OCI-LY1 (cell line): ENCODE data around the gene LUZP1.
"Not testable (repeated sequence)": the region's sequence is repeated elsewhere in the genome, so short reads cannot be mapped to it uniquely, and the experiment has no call there.

Experiments
- H2AFZ ChIP-seq: fragments of 200-600 bp; sonication (generic), shearing (Covaris generic); 2 replicates; pipeline ENCODE4 v1.6.0; 2014; ENCODE audit warnings: antibody characterized with exemption, mild to moderate bottlenecking, low read length
- H3F3A ChIP-seq: fragments of 200-600 bp; sonication (generic), shearing (Covaris generic); 2 replicates; pipeline ENCODE4 v1.6.0; 2014; ENCODE audit warnings: mild to moderate bottlenecking, antibody characterized with exemption, low read length, moderate library complexity; ENCODE audit not compliant: insufficient read depth
- H3K27ac ChIP-seq: fragments of 200-600 bp; sonication (generic); 2 replicates; pipeline ENCODE4 v1.5.1; 2014; ENCODE audit warnings: low read length, mixed run types, mild to moderate bottlenecking, low read depth; ENCODE audit not compliant: poor library complexity, severe bottlenecking
- H3K27me3 ChIP-seq: fragments of 200-600 bp; sonication (generic); 2 replicates; pipeline ENCODE4 v1.6.0; 2014; ENCODE audit warnings: antibody characterized with exemption, mild to moderate bottlenecking, low read length, moderate library complexity; ENCODE audit not compliant: insufficient read depth
- H3K36me3 ChIP-seq: fragments of 200-600 bp; sonication (generic); 2 replicates; pipeline ENCODE4 v1.6.1; 2014; ENCODE audit warnings: mild to moderate bottlenecking, antibody characterized with exemption, low read length, moderate library complexity, mixed read lengths; ENCODE audit not compliant: insufficient read depth
- H3K4me1 ChIP-seq: fragments of 200-600 bp; sonication (generic); 2 replicates; pipeline ENCODE4 v1.5.1; 2014; ENCODE audit warnings: mild to moderate bottlenecking, low read length, moderate library complexity; ENCODE audit not compliant: insufficient read depth, severe bottlenecking
- H3K4me2 ChIP-seq: fragments of 200-600 bp; sonication (generic), shearing (Covaris generic); 2 replicates; pipeline ENCODE4 v1.6.1; 2014; ENCODE audit warnings: low read length
- H3K4me3 ChIP-seq: fragments of 200-600 bp; sonication (generic); 2 replicates; pipeline ENCODE4 v1.5.1; 2014; ENCODE audit warnings: low read length, low read depth, mild to moderate bottlenecking, mixed read lengths; ENCODE audit not compliant: poor library complexity, severe bottlenecking
- H3K79me2 ChIP-seq: fragments of 200-600 bp; shearing (Covaris generic); 2 replicates; pipeline ENCODE4 v1.6.1; 2016; ENCODE audit warnings: mixed run types, low read length, mixed read lengths; ENCODE audit not compliant: insufficient read depth
- H3K9ac ChIP-seq: fragments of 200-600 bp; sonication (generic), shearing (Covaris generic); 2 replicates; pipeline ENCODE4 v1.6.1; 2014; ENCODE audit warnings: mild to moderate bottlenecking, low read length, mixed read lengths
- H3K9me2 ChIP-seq: fragments of 200-600 bp; sonication (generic), shearing (Covaris generic); 2 replicates; pipeline ENCODE4 v1.6.1; 2014; ENCODE audit warnings: low read depth, mild to moderate bottlenecking, low read length, mixed read lengths
- H3K9me3 ChIP-seq: fragments of 200-600 bp; shearing (Covaris generic); 2 replicates; pipeline ENCODE4 v1.6.1; 2014; ENCODE audit warnings: low read length, mixed read lengths
- H4K20me1 ChIP-seq: fragments of 200-600 bp; sonication (generic), shearing (Covaris generic); 2 replicates; pipeline ENCODE4 v1.6.0; 2016; ENCODE audit warnings: mild to moderate bottlenecking, low read length; ENCODE audit not compliant: insufficient read depth
- CTCF ChIP-seq: fragments of 200-600 bp; sonication (generic), shearing (Covaris generic); IDR thresholded peaks from 2 replicates; pipeline ENCODE4 v1.5.1; 2017; ENCODE audit warnings: mild to moderate bottlenecking, antibody characterized with exemption, low read length, moderate library complexity, mixed read lengths
- EZH2 ChIP-seq: fragments of 200-600 bp; sonication (generic), shearing (Covaris generic); IDR thresholded peaks from 2 replicates; pipeline ENCODE4 v1.8.0; 2017; ENCODE audit warnings: borderline replicate concordance, mixed run types, mild to moderate bottlenecking, antibody characterized with exemption, low read length, moderate library complexity, mixed read lengths

LUZP1 gene

DNA sequence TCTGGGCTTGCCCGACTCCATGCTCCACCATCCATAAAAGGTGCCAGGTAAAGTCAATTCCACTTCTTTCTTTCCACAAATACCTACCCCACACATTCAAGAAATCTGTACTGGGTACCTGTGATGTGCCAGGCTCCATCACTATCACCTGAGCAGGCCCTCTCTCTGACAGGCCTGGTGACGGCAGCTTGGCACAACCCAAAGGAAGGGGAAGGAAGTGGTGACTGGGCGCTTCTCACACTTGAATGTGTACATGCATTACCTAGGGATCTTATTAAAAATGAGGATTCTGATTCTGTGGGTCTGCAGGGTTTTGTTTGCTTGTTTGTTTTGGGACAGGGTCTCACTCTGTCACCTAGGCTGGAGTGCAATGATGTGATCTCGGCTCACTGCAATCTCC lies 41.1 kb upstream of the LUZP1 start:
- TF ChIP-seq CTCF: no peak
- TF ChIP-seq EZH2: no peak
- Histone ChIP-seq H3K4me1 (no peaks in the 10 kb centered on the region), H3K9ac (no peak overlapping the region), H3K27ac (no peak overlapping the region), H3K36me3 (no peaks in the 10 kb centered on the region), H4K20me1 (no peaks in the 10 kb centered on the region), H3K9me3 (no peaks in the 10 kb centered on the region), H3K9me2 (no peaks in the 10 kb centered on the region), H3K4me3 (no peak overlapping the region), H2AFZ (no peak overlapping the region), H3K27me3 (no peaks in the 10 kb centered on the region), H3K4me2 (no peak overlapping the region), H3F3A (no peaks in the 10 kb centered on the region), H3K79me2 (no peaks in the 10 kb centered on the region)

- no peaks in the 10 kb centered on the region for H3K79me2 ChIP-seq
Observed at GRCh38 chr1:23208527-23208926, 39.9 kb upstream of the LUZP1 start.

GRCh38 chr1:23207733-23208132 lies 39.1 kb upstream of the LUZP1 start:
- not testable (repeated sequence) for H4K20me1 ChIP-seq, H3K4me3 ChIP-seq, H3K9me2 ChIP-seq, H3K9ac ChIP-seq, H3K36me3 ChIP-seq, H2AFZ ChIP-seq, H3K4me1 ChIP-seq, H3K79me2 ChIP-seq, H3F3A ChIP-seq, H3K27ac ChIP-seq, H3K9me3 ChIP-seq, H3K4me2 ChIP-seq, H3K27me3 ChIP-seq

More at GRCh38 chr1:23208527-23208926, 39.9 kb upstream of the LUZP1 start:
- Histone ChIP-seq H3K27ac (no peak overlapping the region), H3K9ac (no peak overlapping the region), H3K4me1 (no peaks in the 10 kb centered on the region), H3K9me3 (no peaks in the 10 kb centered on the region), H3K9me2 (no peaks in the 10 kb centered on the region), H3K27me3 (no peaks in the 10 kb centered on the region), H3K36me3 (no peaks in the 10 kb centered on the region), H3F3A (no peaks in the 10 kb centered on the region), H2AFZ (no peak overlapping the region), H3K4me3 (no peak overlapping the region), H3K4me2 (no peak overlapping the region), H4K20me1 (no peaks in the 10 kb centered on the region)
- TF ChIP-seq CTCF (no peak), EZH2 (no peak)

GRCh38 chr1:23202263-23202749 lies 33.6 kb upstream of the LUZP1 start:
- Histone ChIP-seq H3F3A (no peaks in the 10 kb centered on the region), H3K9ac (no peak overlapping the region), H4K20me1 (no peaks in the 10 kb centered on the region), H3K27me3 (0 out of 2 replicates have a peak, but pooled peaks cover 4% of the 10 kb centered on the region), H3K36me3 (no peaks in the 10 kb centered on the region), H3K27ac (no peak overlapping the region), H2AFZ (no peak overlapping the region), H3K4me3 (no peak overlapping the region), H3K4me1 (no peaks in the 10 kb centered on the region), H3K9me2 (no peaks in the 10 kb centered on the region), H3K9me3 (no peaks in the 10 kb centered on the region), H3K4me2 (no peak overlapping the region), H3K79me2 (no peaks in the 10 kb centered on the region)
- TF ChIP-seq CTCF: no peak
- no peak for TF ChIP-seq EZH2
